ENCODE results near the gene UGT1A1. TPM values are rescaled to one million over a fixed set of nuclear protein-coding genes. Genes with fewer than 3 reads are reported as not detected.

The UGT1A1 gene
- total RNA-seq, 1 experiment from 2014 or later = not detected

- H3K27ac ChIP-seq (ENCODE audit: low read depth, low read length) = no peak overlapping the region
- no peak overlapping the region for H2AFZ ChIP-seq (ENCODE audit: low read depth, low read length, poor library complexity, severe bottlenecking)
- TF ChIP-seq FOSL1 (IDR thresholded peaks at IDR 0.05; ENCODE audit: low read depth) (no peak), CEBPB (IDR thresholded peaks at IDR 0.05; ENCODE audit: low read depth) (no peak), YY1 (IDR thresholded peaks at IDR 0.05; ENCODE audit: extremely low read depth, insufficient replicate concordance, low read depth, low read length) (no peak), TCF7L2 (IDR thresholded peaks at IDR 0.05; ENCODE audit: borderline replicate concordance, extremely low read depth, insufficient read depth, insufficient read length) (no peak), EZH2phosphoT487 (IDR thresholded peaks at IDR 0.05; ENCODE audit: borderline replicate concordance) (no peak), SRF (IDR thresholded peaks at IDR 0.05; ENCODE audit: low read depth) (no peak), JUND (IDR thresholded peaks at IDR 0.05) (no peak), POLR2AphosphoS5 (IDR thresholded peaks at IDR 0.05; ENCODE audit: low read depth, low read length) (no peak), RAD21 (IDR thresholded peaks at IDR 0.05; ENCODE audit: low read depth) (no peak), EGR1 (IDR thresholded peaks at IDR 0.05; ENCODE audit: low read depth) (no peak), ZFX (IDR thresholded peaks at IDR 0.05) (no peak), SP1 (IDR thresholded peaks at IDR 0.05; ENCODE audit: low read depth) (no peak), SIN3A (IDR thresholded peaks at IDR 0.05; ENCODE audit: low read depth) (no peak), CBX3 (IDR thresholded peaks at IDR 0.05; ENCODE audit: low read depth) (no peak), ELF1 (IDR thresholded peaks at IDR 0.05; ENCODE audit: borderline replicate concordance, low read depth) (no peak), ZNF274 (IDR thresholded peaks at IDR 0.05; ENCODE audit: low read depth, low read length) (no peak), POLR2A (IDR thresholded peaks at IDR 0.05; ENCODE audit: borderline replicate concordance, extremely low read depth, insufficient read depth, insufficient read length) (no peak)
- TF ChIP-seq, protein P1, sequence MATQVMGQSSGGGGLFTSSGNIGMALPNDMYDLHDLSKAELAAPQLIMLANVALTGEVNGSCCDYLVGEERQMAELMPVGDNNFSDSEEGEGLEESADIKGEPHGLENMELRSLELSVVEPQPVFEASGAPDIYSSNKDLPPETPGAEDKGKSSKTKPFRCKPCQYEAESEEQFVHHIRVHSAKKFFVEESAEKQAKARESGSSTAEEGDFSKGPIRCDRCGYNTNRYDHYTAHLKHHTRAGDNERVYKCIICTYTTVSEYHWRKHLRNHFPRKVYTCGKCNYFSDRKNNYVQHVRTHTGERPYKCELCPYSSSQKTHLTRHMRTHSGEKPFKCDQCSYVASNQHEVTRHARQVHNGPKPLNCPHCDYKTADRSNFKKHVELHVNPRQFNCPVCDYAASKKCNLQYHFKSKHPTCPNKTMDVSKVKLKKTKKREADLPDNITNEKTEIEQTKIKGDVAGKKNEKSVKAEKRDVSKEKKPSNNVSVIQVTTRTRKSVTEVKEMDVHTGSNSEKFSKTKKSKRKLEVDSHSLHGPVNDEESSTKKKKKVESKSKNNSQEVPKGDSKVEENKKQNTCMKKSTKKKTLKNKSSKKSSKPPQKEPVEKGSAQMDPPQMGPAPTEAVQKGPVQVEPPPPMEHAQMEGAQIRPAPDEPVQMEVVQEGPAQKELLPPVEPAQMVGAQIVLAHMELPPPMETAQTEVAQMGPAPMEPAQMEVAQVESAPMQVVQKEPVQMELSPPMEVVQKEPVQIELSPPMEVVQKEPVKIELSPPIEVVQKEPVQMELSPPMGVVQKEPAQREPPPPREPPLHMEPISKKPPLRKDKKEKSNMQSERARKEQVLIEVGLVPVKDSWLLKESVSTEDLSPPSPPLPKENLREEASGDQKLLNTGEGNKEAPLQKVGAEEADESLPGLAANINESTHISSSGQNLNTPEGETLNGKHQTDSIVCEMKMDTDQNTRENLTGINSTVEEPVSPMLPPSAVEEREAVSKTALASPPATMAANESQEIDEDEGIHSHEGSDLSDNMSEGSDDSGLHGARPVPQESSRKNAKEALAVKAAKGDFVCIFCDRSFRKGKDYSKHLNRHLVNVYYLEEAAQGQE (IDR thresholded peaks at IDR 0.05; ENCODE audit: low read depth) = no peak
- TF ChIP-seq, protein P2, sequence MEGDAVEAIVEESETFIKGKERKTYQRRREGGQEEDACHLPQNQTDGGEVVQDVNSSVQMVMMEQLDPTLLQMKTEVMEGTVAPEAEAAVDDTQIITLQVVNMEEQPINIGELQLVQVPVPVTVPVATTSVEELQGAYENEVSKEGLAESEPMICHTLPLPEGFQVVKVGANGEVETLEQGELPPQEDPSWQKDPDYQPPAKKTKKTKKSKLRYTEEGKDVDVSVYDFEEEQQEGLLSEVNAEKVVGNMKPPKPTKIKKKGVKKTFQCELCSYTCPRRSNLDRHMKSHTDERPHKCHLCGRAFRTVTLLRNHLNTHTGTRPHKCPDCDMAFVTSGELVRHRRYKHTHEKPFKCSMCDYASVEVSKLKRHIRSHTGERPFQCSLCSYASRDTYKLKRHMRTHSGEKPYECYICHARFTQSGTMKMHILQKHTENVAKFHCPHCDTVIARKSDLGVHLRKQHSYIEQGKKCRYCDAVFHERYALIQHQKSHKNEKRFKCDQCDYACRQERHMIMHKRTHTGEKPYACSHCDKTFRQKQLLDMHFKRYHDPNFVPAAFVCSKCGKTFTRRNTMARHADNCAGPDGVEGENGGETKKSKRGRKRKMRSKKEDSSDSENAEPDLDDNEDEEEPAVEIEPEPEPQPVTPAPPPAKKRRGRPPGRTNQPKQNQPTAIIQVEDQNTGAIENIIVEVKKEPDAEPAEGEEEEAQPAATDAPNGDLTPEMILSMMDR (IDR thresholded peaks at IDR 0.05 in 2 of 3, conservative IDR thresholded peaks at IDR 0.05 in 1 of 3; ENCODE audit: borderline replicate concordance in 1 of 3, insufficient read depth in 1 of 3, low read depth in 2 of 3, low read length in 2 of 3) = no peak
- TF ChIP-seq, protein P3, sequence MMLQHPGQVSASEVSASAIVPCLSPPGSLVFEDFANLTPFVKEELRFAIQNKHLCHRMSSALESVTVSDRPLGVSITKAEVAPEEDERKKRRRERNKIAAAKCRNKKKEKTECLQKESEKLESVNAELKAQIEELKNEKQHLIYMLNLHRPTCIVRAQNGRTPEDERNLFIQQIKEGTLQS (IDR thresholded peaks at IDR 0.05) = no peak
- ChIA-PET RAD21 (ENCODE audit: low non-redundant PET in 1 of 2, low total read pairs in 2 of 2, uncharacterized antibody in 2 of 2, unreplicated experiment in 2 of 2) (no interaction called here), CTCF (no interaction called here), POLR2A (no interaction called here)
- no peak overlapping the region for H3K9ac ChIP-seq (ENCODE audit: low read length)
- H3K27me3 ChIP-seq (ENCODE audit: insufficient read depth, low read length) = no peaks in the 10 kb centered on the region; the same call in 1 of the 2 replicates
- DNase-seq (ENCODE audit: low read depth, low spot score) (no peak), ATAC-seq (no peak)
- intact Hi-C loops (cut with micrococcal nuclease) = no loop called here
- H3K4me2 ChIP-seq (ENCODE audit: low read length) = no peak overlapping the region
- no peaks in the 10 kb centered on the region for H3K36me3 ChIP-seq (ENCODE audit: control insufficient read depth in 1 of 2, insufficient read depth in 2 of 2, low read length in 2 of 2)
- H3K4me1 ChIP-seq (ENCODE audit: control insufficient read depth in 1 of 2, insufficient read depth in 2 of 2, low read length in 2 of 2) = peaks cover 5 to 9% of the 10 kb centered on the region in 2 experiments; a peak in 3 of 4 replicates
- H3K9me3 ChIP-seq (ENCODE audit: control insufficient read depth in 1 of 2, insufficient read depth in 1 of 2, low read depth in 1 of 2, low read length in 2 of 2) = no peaks in the 10 kb centered on the region
- no peaks in the 10 kb centered on the region for H3K9me2 ChIP-seq (ENCODE audit: insufficient read depth)
- BruUV-seq (replicated peaks) = no TSS peak
- no peak overlapping the region for H3K4me3 ChIP-seq (replicated peaks in 1 of 2; ENCODE audit: low read depth in 1 of 2, low read length in 2 of 2)
- H4K20me1 ChIP-seq (ENCODE audit: insufficient read depth) = no peaks in the 10 kb centered on the region
- H3K79me2 ChIP-seq (ENCODE audit: insufficient read depth, low read length) = no peaks in the 10 kb centered on the region
Measured at GRCh38 chr2:233803994-233804393, 43.9 kb downstream of the UGT1A1 start.
